AG09309 (cell line): ENCODE data around the gene LCE1F.

Experiments
- DNase-seq: peaks from one replicate; pipeline ENCODE4 v3.0.0-alpha.2; 2010; ENCODE audit warnings: low read depth
- H3K4me3 ChIP-seq: 2 replicates; pipeline ENCODE4 v1.5.1; 2011; ENCODE audit warnings: mild to moderate bottlenecking, low read depth, low read length, moderate library complexity; ENCODE audit not compliant: control insufficient read depth
- CTCF ChIP-seq: IDR thresholded peaks from 2 replicates; pipeline ENCODE4 v1.5.1; 2011; ENCODE audit warnings: mild to moderate bottlenecking, low read depth, low read length, inconsistent platforms; ENCODE audit not compliant: insufficient read depth, control insufficient read depth; ENCODE audit errors: missing control alignments

LCE1F gene

DNA sequence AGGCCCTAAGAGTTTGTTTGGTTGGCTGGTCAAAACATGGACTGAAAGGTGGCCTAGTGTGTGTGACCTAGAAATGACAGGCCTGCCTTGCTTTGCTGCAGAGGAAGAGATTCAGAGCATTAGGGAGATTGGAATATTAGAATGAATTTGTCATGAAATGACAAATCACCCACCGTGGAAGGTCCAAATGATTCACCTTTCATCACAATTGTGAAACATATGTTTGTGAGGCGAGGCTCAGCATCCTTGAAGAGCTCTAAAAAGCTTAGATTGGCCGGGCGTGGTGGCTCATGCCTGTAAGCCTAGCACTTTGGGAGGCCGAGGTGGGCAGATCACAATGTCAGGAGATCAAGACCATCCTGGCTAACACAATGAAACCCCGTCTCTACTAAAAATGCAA is 42.4 kb downstream of the LCE1F start:
- DNase-seq, result no peak
- H3K4me3 ChIP-seq, result no peak overlapping the region
- TF ChIP-seq CTCF, result no peak

GRCh38 chr1:152823294-152823693 is 48.4 kb downstream of the LCE1F start:
- TF ChIP-seq CTCF, result no peak

DNA sequence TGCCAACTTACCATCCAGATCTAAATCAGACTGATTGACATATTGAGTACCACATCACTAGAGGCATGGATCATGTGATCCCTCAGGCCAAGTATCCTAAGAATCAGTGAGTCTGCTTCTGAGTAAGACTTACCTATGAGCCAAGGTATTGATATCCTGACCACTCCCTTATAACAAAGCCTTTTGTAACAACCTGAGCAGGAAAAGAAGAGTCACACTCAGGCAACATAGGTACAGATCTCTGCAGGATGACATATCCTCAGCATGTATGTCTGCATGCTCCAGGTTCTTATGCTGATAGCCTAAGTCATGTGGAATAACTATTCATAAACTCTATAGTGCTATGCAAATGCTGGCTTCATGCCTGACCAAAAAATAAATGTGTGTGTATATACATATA is 50.0 kb downstream of the LCE1F start:
- no peak for TF ChIP-seq CTCF
- DNase-seq, result no peak
- no peak overlapping the region for H3K4me3 ChIP-seq

More at GRCh38 chr1:152823294-152823693, 48.4 kb downstream of the LCE1F start:
- no peak for DNase-seq
- H3K4me3 ChIP-seq, result no peak overlapping the region
